Inflammatory macrophage treated with lipopolysaccharide for 1 hour (primary cell): ENCODE measurements around the gene PXT1.
"Not testable (repeated sequence)": the region's sequence is repeated elsewhere in the genome, so short reads cannot be mapped to it uniquely, and the experiment has no call there.

Experiments
- DNase-seq, 2 donors: peaks; one replicate each; pipeline ENCODE4 v3.0.0-alpha.2; 2020 to 2022

The PXT1 gene, protein sequence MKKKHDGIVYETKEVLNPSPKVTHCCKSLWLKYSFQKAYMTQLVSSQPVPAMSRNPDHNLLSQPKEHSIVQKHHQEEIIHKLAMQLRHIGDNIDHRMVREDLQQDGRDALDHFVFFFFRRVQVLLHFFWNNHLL

GRCh38 chr6:36442671-36443470 is at the start of gene PXT1, which contains the start of gene KCTD20:
PXT1 (minus strand) TSS chr6:36442854; CDS start chr6:36426082, 16,772 bp downstream.
KCTD20 (plus strand) TSS chr6:36443000; CDS start chr6:36470098, 27,098 bp downstream.
- peak; percentile 68 to 79 for DNase-seq

- no peak for DNase-seq
Observed at GRCh38 chr6:36492092-36492491, 49.4 kb upstream of the PXT1 start.

DNA sequence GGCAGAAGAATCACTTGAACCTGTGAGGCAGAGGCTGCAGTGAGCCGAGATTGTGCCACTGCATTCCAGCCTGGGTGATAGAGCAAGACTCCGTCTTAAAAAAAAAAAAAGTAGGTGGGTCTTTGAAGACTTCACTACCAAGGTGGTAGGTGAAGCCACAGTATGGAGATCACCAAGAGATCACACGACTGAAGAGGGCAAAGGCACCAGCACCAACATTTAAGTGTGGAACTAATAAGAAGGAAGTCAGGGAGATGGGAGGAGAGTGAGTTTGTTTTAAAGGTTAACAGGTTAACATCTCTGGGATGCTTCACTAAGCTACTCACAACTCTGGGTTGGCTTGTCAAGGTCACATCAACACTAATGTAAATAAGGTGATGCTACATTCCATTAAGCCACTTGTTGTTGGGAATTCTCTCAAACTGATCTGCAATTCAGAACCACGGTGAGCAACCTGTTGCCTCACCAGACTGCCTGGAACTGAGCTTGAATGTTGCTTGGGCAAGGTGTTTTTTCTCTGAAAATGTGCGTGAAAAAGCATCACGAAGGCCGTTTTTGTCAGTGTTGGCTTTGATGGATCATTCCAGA is 48.8 kb upstream of the PXT1 start:
- DNase-seq: no peak

DNA sequence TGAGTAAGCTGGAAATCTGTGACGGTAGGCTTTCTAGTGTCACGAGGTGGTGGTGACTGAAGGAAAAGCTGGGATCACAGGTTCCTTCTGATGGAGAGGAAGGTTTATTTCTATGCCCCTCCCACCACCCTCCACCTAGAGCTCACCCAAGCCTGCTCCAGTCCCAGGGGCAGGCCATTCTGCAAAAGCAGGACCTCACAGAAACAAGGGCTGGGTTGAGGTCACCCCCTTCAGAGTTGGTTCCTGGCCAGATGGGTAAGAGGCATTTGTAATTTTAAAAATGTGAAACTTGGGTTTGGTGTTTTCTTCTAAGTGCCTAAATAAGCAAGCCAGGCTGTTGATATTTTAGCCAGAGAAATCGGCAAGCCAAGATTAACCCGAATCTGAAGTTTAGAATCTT is 46.8 kb upstream of the PXT1 start:
- DNase-seq: no peak

- DNase-seq: no peak
Observed at GRCh38 chr6:36488221-36488620, 45.6 kb upstream of the PXT1 start.

- no peak for DNase-seq
Observed at GRCh38 chr6:36487698-36488097, 45.0 kb upstream of the PXT1 start.

- peak; percentile 11 to 27 for DNase-seq
Observed at GRCh38 chr6:36484736-36485135, 42.1 kb upstream of the PXT1 start.

DNA sequence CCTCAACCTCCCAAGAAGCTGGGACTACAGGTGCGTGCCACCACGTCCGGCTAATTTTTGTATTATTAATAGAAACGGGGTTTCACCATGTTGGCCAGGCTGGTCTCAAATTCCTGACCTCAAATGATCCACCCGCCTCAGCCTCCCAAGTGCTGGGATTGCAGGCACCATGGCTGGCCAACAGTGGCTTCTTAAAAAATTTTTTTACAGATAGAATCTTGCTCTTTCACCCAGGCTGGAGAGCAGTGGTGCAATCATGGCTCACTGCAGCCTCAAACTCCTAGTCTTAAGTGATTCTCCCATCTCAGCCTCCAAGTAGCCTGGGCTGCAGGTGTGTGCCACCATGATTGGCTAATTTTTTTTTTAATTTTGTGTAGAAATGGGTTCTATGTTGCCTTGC is 40.7 kb upstream of the PXT1 start:
- not testable (repeated sequence) for DNase-seq

DNA sequence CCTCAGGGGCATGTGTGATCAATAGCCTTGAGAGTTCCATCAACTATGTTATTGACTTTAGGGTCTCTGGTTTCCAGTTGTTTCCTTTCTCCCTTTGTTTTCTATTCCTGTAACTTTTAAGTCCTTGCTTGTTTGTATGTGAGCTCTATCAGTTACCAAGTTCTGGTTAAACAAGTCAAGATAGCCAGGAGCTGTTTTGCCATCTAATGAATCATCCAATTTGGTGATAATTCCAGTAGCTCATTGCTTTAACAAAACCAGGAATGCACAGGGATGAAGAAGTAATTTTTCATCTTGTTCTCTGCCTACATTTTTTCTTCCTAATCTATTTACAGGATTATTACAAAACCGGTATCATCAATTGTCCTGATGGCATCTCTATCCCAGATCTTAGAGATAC is 36.6 kb upstream of the PXT1 start:
- DNase-seq: no peak

- DNase-seq: no peak
Observed at GRCh38 chr6:36478051-36478526, 35.4 kb upstream of the PXT1 start.

GRCh38 chr6:36469946-36470345 is 27.3 kb upstream of the PXT1 start:
- DNase-seq: no peak

DNA sequence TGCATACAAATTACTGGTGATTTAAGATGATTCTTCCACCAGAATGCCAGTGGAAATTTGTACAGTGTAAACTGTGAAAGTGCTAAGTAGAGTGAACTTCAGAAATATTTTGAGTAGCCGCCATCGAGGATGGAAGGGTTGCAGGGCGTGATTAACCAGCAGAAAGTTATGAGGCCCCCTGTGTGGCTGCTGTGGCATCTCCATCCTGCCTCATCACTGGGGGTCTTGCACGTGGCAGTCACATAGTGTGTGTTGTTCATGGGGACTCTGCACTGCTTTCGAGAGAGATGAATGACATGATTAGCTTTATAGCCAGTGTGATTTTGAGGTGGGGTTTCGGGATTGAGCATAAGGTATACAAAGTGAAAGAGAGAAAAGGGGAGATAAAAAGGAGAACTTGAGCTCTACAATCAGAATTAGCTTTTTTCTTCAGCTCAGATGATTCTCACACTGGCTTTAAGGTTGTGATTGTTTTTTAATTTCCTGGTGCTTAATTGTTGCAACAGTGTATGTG is 26.6 kb upstream of the PXT1 start:
- no peak for DNase-seq

- no peak for DNase-seq
Observed at GRCh38 chr6:36467625-36468024, 25.0 kb upstream of the PXT1 start.

DNA sequence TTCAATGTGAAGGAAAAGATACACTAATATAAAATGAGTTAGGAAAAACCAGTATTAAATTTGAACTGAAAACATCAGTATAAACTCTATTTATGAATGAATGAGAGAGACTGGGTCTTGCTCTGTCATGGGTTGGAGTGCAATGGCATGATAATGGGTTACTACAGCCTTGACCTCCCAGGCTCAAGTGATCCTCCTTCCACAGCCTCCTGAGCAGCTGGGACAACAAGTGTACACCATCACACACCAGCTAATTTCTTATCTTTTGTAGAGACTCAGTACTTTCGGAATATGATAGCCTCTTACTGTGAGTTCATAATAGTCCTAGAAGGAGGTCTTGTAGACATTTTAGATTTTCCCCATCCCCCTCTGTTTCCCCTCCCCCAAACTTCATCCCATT is 21.6 kb upstream of the PXT1 start:
- DNase-seq: no peak

- DNase-seq: no peak
Observed at GRCh38 chr6:36463676-36464075, 21.0 kb upstream of the PXT1 start.

DNA sequence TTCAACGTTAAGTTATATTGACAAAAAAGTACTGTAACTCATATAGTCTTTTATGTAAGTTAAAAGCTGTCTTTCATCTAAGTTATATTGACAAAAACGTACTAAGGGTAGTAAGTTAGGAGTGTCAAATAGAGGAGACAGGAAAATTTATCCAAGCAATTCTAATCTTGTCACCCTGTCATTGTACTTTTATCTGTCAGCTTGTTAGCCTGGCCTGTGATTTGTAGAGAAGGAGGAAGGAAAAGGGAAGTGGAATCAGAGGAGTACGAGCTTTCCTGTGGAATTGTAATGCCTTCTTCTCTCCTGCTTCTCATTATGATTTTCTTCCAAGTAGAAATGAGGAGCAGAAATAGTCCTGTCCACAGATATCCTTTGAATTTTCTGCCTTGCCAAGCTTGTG is 19.0 kb upstream of the PXT1 start:
- DNase-seq: no peak

GRCh38 chr6:36460916-36461315 is 18.3 kb upstream of the PXT1 start:
- no peak for DNase-seq

- no peak for DNase-seq
Observed at GRCh38 chr6:36459501-36459900, 16.8 kb upstream of the PXT1 start.

DNA sequence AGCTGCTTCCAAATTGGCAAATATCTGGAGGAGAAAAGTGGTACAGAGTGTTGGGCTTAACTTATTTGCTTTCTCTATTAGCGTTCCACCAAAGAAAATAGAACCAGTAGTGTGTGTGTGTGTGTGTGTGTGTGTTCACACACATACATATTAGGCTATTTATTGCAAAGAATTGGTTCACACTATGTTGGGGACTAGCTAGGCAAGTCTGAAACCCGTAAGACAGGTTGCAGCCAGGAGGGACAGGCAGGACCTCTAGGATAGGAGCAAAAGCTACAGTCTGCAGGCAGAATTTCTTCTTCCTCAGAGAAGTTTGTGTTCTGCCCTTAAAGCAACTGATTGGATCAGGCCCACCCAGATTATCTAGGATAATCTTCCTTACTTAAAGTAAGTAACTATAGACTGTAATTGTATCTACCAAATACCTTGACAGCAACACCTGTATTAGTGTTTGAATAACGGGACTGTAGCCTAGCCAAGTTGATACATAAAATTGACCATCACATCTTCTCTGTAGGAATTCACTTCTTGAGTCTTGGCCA is 12.9 kb upstream of the PXT1 start:
- DNase-seq: no peak

- DNase-seq: not testable (repeated sequence)
Observed at GRCh38 chr6:36452897-36453296, 10.2 kb upstream of the PXT1 start.

DNA sequence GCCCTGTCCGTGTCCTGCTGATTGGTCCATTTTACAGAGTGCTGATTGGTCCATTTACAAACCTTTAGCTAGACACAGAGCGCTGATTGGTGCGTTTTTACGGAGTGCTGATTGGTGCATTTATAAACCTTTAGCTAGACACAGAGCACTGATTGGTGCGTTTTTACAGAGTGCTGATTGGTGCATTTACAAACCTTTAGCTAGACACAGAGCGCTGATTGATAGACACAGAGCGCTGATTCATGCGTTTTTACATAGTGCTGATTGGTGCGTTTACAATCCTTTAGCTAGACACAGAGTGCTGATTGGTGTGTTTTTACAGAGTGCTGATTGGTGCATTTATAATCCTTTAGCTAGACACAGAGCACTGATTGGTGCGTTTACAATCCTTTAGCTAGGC is 6.5 kb upstream of the PXT1 start:
- not testable (repeated sequence) for DNase-seq

- DNase-seq: no peak
Observed at GRCh38 chr6:36445621-36446020, 3.0 kb upstream of the PXT1 start.

GRCh38 chr6:36444470-36444869 is 1.8 kb upstream of the PXT1 start:
- DNase-seq: no peak
